Measurements from ENCODE around the gene SSR4. TPM values are rescaled to one million over a fixed set of nuclear protein-coding genes. Genes with fewer than 3 reads are reported as not detected.

The SSR4 gene
- total RNA-seq, 1 donor: 156 TPM

DNA sequence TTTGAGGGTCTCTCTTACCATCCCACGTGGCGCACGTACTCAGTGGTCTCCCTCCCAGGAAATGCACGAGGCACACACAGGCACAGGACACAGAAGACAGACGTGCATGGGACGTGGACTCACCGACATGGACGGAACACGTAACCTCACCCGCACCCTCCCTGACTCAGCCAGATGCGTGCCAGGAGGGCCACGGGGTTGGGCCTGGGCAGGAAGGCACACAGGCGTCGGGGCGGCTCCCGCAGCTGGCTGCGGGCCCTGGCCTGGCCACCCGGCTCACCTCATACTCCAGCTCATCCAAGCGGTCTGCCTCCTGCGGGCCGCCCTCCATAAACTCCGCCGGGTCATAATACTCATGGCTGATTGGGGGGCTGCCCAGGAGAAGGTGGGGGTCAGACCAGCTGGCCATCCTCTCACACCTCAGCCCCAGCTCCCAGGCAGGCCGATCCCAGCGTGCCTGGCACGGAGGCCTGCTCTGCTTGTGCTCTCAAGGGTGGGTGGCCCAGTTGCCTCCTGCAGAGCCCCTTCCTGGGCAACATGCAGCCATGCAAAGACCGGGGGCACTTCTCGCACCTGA is 12.6 kb downstream of the SSR4 start:
- Histone ChIP-seq H4K20me1 (ENCODE audit: insufficient read depth, low read length) (no peaks in the 10 kb centered on the region), H3K36me3 (ENCODE audit: insufficient read depth, low read length) (no peaks in the 10 kb centered on the region), H3K4me2 (ENCODE audit: insufficient read depth, low read length) (no peak overlapping the region), H3K27me3 (ENCODE audit: insufficient read depth, low read length) (no peaks in the 10 kb centered on the region), H3K4me1 (ENCODE audit: insufficient read depth, low read length) (no peaks in the 10 kb centered on the region), H3K27ac (ENCODE audit: low read depth, low read length) (no peak overlapping the region), H3K9me3 (ENCODE audit: low read depth, low read length) (no peaks in the 10 kb centered on the region), H3K79me2 (ENCODE audit: insufficient read depth, low read length) (no peaks in the 10 kb centered on the region), H3K4me3 (ENCODE audit: insufficient read depth, low read length) (no peak overlapping the region), H2AFZ (ENCODE audit: low read length) (no peak overlapping the region)
- TF ChIP-seq, protein P1, sequence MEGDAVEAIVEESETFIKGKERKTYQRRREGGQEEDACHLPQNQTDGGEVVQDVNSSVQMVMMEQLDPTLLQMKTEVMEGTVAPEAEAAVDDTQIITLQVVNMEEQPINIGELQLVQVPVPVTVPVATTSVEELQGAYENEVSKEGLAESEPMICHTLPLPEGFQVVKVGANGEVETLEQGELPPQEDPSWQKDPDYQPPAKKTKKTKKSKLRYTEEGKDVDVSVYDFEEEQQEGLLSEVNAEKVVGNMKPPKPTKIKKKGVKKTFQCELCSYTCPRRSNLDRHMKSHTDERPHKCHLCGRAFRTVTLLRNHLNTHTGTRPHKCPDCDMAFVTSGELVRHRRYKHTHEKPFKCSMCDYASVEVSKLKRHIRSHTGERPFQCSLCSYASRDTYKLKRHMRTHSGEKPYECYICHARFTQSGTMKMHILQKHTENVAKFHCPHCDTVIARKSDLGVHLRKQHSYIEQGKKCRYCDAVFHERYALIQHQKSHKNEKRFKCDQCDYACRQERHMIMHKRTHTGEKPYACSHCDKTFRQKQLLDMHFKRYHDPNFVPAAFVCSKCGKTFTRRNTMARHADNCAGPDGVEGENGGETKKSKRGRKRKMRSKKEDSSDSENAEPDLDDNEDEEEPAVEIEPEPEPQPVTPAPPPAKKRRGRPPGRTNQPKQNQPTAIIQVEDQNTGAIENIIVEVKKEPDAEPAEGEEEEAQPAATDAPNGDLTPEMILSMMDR (IDR thresholded peaks at IDR 0.05; ENCODE audit: extremely low read depth, low read depth, low read length): no peak
- no peak for DNase-seq (ENCODE audit: insufficient read length, low spot score, missing footprints)

DNA sequence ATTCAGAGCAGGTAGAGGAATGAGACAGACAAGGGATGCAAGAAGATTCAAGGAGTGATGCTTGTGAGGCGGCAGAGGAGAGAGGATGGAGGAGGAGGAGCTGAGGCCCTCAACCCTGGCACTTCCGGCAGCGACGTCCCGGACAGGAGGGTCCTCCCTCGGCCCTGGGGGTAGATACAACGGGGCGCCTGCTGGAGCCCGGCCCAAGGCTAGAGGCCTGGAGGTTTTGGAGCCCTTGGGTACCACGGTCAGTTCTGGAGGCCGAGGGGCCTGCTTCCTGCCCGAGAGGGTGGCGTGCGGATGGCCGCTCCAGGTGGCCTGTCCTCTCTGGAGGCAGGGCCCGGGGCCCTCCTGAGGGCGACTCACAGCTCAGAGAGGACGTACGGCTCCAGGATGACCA is 13.5 kb downstream of the SSR4 start:
- H4K20me1 ChIP-seq (ENCODE audit: insufficient read depth, low read length): no peaks in the 10 kb centered on the region
- H3K4me2 ChIP-seq (ENCODE audit: insufficient read depth, low read length): no peak overlapping the region
- H3K27me3 ChIP-seq (ENCODE audit: insufficient read depth, low read length): no peaks in the 10 kb centered on the region
- H3K36me3 ChIP-seq (ENCODE audit: insufficient read depth, low read length): no peaks in the 10 kb centered on the region
- DNase-seq (ENCODE audit: insufficient read length, low spot score, missing footprints): no peak
- no peak overlapping the region for H2AFZ ChIP-seq (ENCODE audit: low read length)
- no peak overlapping the region for H3K27ac ChIP-seq (ENCODE audit: low read depth, low read length)
- no peak overlapping the region for H3K4me3 ChIP-seq (ENCODE audit: insufficient read depth, low read length)
- H3K4me1 ChIP-seq (ENCODE audit: insufficient read depth, low read length): no peaks in the 10 kb centered on the region
- TF ChIP-seq, protein P1 (IDR thresholded peaks at IDR 0.05; ENCODE audit: extremely low read depth, low read depth, low read length): no peak
- H3K9me3 ChIP-seq (ENCODE audit: low read depth, low read length): no peaks in the 10 kb centered on the region
- H3K79me2 ChIP-seq (ENCODE audit: insufficient read depth, low read length): no peaks in the 10 kb centered on the region

DNA sequence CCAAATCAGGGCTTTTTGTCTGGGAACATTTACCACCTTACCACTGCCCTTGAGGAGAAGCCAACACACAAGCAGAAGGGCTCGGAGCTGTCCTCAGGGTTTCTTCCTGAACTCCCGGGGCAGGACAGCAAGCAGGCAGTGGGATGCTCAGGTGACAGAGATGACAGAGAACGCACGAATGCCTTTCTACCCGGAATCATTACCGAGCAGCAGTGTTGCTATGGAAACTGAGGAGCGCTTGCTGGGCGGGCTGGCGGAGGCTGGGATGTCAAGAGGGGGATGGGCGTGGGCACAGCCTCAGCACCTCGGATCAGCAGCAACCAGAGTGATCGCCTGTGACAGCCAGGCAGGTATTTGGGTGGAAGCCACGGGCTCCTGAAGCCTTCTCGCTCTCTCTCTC is 17.8 kb downstream of the SSR4 start:
- H3K36me3 ChIP-seq (ENCODE audit: insufficient read depth, low read length): no peaks in the 10 kb centered on the region
- H3K27ac ChIP-seq (ENCODE audit: low read depth, low read length): no peak overlapping the region
- H3K4me2 ChIP-seq (ENCODE audit: insufficient read depth, low read length): no peak overlapping the region
- H3K4me3 ChIP-seq (ENCODE audit: insufficient read depth, low read length): no peak overlapping the region
- H3K79me2 ChIP-seq (ENCODE audit: insufficient read depth, low read length): no peaks in the 10 kb centered on the region
- TF ChIP-seq, protein P1 (IDR thresholded peaks at IDR 0.05; ENCODE audit: extremely low read depth, low read depth, low read length): no peak
- DNase-seq (ENCODE audit: insufficient read length, low spot score, missing footprints): no peak
- peaks cover 5% of the 10 kb centered on the region for H3K27me3 ChIP-seq (ENCODE audit: insufficient read depth, low read length)
- H3K9me3 ChIP-seq (ENCODE audit: low read depth, low read length): no peaks in the 10 kb centered on the region
- no peaks in the 10 kb centered on the region for H4K20me1 ChIP-seq (ENCODE audit: insufficient read depth, low read length)
- no peak overlapping the region for H2AFZ ChIP-seq (ENCODE audit: low read length)
- no peaks in the 10 kb centered on the region for H3K4me1 ChIP-seq (ENCODE audit: insufficient read depth, low read length)

DNA sequence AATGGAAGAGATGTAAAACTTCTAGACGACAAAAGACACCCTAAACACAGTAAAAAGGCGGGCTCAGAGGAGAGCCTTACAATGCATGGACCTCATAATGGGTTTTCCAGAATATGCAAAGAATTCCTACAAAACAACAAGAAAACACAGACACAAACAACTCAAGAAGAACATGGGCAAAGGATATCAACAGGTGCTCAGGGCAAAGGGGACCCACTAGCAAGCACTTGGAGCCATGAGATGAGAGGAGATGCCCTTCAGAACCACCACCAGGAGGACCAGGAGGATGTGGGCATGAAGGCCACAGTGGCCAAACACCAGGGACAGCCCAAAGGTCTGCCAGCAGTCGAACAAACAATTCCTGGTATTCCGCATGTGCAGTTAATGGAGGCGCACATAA is 18.7 kb downstream of the SSR4 start:
- no peaks in the 10 kb centered on the region for H3K4me1 ChIP-seq (ENCODE audit: insufficient read depth, low read length)
- no peak for DNase-seq (ENCODE audit: insufficient read length, low spot score, missing footprints)
- H3K4me2 ChIP-seq (ENCODE audit: insufficient read depth, low read length): no peak overlapping the region
- H3K36me3 ChIP-seq (ENCODE audit: insufficient read depth, low read length): no peaks in the 10 kb centered on the region
- no peak overlapping the region for H3K27ac ChIP-seq (ENCODE audit: low read depth, low read length)
- H3K79me2 ChIP-seq (ENCODE audit: insufficient read depth, low read length): no peaks in the 10 kb centered on the region
- no peaks in the 10 kb centered on the region for H4K20me1 ChIP-seq (ENCODE audit: insufficient read depth, low read length)
- no peak overlapping the region for H3K4me3 ChIP-seq (ENCODE audit: insufficient read depth, low read length)
- no peak overlapping the region for H2AFZ ChIP-seq (ENCODE audit: low read length)
- no peaks in the 10 kb centered on the region for H3K9me3 ChIP-seq (ENCODE audit: low read depth, low read length)
- TF ChIP-seq, protein P1 (IDR thresholded peaks at IDR 0.05; ENCODE audit: extremely low read depth, low read depth, low read length): no peak
- H3K27me3 ChIP-seq (ENCODE audit: insufficient read depth, low read length): peaks cover 5% of the 10 kb centered on the region

Data from osteoblast (primary cell).